Esophagus mucosa (tissue), 1 donor: Measurements from ENCODE around the gene NDUFS3. TPM values are rescaled to one million over a fixed set of nuclear protein-coding genes. Genes with fewer than 3 reads are reported as not detected.

Source experiments
- total RNA-seq: library from RNA; stranded (reverse); gene quantifications from one replicate; pipeline ENCODE4 v1.2.4, GENCODE V29; 2023
- donor health status: DM: yes; HTN: yes; CAD: no.

Gene NDUFS3
- total RNA-seq, 1 donor from 2014 or later: 103 TPM

Other genes with a start within 250 kb of the NDUFS3 start
- not detected for gene MYBPC3, start 226.4 kb upstream of the NDUFS3 start, total RNA-seq
- gene SPI1, start 200.5 kb upstream of the NDUFS3 start, total RNA-seq: 2.2 TPM
- 6.4 TPM for gene SLC39A13, start 170.5 kb upstream of the NDUFS3 start, total RNA-seq
- gene PSMC3, start 152.6 kb upstream of the NDUFS3 start, total RNA-seq: 88.2 TPM
- gene RAPSN, start 129.9 kb upstream of the NDUFS3 start, total RNA-seq: 0.44 TPM
- 63.7 TPM for gene CELF1, start 25.9 kb upstream of the NDUFS3 start, total RNA-seq
- gene PTPMT1, start 13.5 kb upstream of the NDUFS3 start, total RNA-seq: 29.6 TPM
- 8.0 TPM for gene KBTBD4, start 104 bp upstream of the NDUFS3 start, total RNA-seq
- gene FAM180B, start 7.6 kb downstream of the NDUFS3 start, total RNA-seq: not detected
- not detected for gene C1QTNF4, start 15.3 kb downstream of the NDUFS3 start, total RNA-seq
- 102 TPM for gene MTCH2, start 63.5 kb downstream of the NDUFS3 start, total RNA-seq
- gene AGBL2, start 136.3 kb downstream of the NDUFS3 start, total RNA-seq: 1.1 TPM
- gene FNBP4, start 188.3 kb downstream of the NDUFS3 start, total RNA-seq: 49.4 TPM